ENCODE data around the gene GLI1.
"Not testable (repeated sequence)": the region's sequence is repeated elsewhere in the genome, so short reads cannot be mapped to it uniquely, and the experiment has no call there.

Gene GLI1

DNA sequence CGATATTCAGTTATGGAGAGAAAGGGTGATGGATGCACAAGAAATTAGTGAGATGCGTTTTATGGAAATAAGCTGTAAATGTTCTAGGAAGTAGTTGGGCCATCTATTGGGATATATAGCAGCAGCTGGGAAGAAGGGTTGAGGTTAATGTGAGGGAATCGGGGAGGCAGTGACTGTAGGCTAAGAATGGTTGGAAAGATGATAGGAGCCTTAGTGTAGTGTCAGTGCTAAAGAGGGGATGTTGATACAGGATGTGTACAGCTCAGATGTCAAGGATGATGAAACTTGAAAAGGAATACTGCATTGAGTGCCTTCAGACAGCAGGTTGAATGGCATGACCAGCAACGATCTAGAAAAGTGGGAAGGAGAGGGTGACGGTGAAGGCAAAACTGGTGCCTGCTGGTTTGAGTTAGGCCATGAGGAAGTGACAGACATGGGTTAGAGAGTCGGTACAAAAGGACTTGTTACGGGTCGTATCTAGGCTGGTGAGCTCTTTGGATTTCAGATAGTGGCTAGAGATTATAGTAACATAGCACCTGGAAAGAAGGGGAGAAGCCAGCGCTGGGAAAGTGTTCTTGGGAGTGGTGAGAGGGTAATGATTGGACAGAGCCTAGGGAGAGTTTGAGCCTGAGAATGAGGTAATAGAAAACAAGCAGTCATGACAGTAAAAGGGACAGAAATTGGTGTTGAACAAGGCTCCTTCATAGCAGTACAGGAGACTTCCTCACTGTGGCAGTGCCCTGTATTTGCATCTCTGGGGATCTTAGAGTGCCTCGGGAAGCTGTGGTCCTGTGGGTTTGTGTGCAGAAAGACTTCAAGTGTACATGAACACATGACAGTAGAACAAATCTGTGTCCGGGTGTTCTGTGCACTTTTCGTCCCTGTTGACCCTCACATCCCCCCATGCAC is 37.9 kb downstream of the GLI1 start:
- DNase-seq (ENCODE audit: low spot score) = no peak

DNA sequence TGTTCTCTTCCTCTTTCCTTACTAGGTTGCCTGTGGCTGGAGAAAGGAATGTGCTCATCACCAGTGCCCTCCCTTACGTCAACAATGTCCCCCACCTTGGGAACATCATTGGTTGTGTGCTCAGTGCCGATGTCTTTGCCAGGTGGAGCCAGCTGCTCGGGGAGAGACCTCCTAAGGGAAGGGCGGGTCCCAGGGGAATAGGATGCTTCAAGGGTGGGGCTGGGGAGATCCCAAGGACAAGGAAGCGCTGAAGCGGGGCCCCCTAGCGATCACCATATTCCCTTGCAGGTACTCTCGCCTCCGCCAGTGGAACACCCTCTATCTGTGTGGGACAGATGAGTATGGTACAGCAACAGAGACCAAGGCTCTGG is 38.5 kb downstream of the GLI1 start:
- no peak for DNase-seq (ENCODE audit: low spot score)

DNA sequence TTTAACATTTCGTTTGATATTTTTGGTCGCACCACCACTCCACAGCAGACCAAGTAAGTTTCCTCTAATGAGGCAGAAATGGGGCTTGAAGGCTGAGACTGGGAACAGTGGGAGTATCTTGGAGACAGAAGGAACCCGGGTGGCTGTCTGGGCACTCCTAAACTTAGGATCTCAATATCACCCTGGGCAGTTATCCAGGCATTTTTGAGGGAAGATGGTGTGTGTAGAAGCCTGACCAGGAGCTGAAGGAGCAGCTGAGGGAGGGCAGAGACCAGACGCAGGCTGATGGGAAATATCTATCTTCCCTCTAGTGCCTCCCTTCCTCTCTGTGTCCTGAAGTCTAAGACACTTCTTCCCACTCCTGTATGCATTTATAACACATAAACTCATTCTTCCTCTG is 39.0 kb downstream of the GLI1 start:
- DNase-seq (ENCODE audit: low spot score) = no peak

DNA sequence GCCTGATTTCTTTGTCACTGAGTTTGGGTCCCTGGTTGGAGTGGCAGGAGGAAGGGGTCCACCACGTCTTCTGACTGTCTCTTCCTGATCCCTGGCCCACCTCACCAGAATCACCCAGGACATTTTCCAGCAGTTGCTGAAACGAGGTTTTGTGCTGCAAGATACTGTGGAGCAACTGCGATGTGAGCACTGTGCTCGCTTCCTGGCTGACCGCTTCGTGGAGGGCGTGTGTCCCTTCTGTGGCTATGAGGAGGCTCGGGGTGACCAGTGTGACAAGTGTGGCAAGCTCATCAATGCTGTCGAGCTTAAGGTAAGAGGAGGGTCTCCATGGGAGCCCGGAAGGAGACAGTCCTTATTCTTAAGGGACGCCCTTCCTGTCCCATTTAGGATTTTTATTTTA is 40.6 kb downstream of the GLI1 start:
- no peak for DNase-seq (ENCODE audit: low spot score)

DNA sequence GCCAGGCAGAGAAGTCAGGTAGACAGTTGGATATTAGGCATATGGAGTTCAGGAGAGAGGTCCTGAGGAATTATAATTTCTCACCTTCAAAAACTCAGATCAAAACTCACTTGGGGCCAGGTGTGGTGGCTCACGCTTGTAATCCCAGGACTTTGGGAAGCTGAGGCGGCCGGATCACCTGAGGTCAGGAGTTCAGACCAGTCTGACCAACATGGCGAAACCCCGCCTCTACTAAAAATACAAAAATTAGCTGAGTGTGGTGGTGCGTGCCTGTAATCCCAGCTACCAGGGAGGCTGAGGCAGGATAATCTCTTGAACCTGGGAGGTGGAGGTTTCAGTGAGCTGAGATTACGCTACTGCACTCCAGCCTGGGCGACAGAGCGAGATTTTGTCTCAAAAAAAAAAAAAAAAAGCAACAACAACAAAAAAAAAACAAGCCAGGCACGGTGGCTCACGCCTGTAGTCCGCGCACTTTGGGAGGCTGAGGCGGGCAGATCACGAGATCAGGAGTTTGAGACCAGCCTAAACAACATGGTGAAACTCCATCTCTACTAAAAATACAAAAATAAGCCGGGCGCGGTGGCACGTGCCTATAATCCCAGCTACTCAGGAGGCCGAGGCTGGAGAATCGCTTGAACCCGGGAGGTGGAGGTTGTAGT is 42.9 kb downstream of the GLI1 start:
- DNase-seq (ENCODE audit: low spot score) = not testable (repeated sequence)

DNA sequence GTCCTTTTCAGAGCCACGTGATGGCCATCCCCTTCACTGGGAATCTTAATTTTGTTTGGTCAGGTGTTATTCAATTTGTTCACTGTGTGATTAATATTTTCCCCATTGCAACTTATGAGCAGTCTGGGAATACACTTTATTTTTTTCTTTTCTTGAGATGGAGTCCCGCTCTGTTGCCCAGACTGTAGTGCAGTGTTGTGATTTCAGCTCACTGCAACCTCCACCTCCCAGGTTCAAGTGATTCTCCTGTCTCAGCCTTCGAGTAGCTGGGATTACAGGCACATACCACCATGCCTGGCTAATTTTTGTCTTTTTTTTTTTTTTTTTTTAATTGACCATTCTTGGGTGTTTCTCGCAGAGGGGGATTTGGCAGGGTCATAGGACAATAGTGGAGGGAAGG is 47.0 kb downstream of the GLI1 start:
- not testable (repeated sequence) for DNase-seq (ENCODE audit: low spot score)

DNA sequence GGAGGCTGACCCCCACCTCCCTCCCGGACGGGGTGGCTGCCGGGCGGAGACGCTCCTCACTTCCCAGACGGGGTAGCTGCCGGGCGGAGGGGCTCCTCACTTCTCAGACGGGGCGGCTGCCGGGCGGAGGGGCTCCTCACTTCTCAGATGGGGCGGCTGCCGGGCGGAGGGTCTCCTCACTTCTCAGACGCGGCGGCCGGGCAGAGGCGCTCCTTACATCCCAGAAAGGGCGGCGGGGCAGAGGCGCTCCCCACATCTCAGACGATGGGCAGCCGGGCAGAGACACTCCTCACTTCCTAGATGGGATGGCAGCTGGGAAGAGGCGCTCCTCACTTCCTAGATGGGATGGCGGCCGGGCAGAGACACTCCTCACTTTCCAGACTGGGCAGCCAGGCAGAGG is 48.2 kb downstream of the GLI1 start:
- DNase-seq (ENCODE audit: low spot score) = not testable (repeated sequence)

DNA sequence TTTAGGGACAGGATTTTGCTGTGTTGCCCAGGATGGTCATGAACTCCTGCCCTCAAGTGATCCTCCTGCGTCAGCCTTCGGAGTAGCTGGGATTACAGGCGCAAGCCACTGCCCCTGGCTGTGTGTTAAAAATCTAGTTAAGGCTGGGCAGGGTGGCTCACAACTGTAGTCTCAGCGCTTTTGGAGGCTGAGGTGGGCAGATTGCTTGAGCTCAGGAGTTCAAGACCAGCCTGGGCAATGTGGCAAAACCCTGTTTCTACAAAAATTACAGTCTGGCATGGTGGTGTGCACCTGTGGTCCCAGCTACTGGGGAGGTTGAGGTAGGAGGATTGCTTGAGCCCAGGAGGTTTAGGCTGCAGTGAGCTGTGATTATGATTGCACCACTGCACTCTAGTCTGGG is 51.6 kb downstream of the GLI1 start:
- no peak for DNase-seq (ENCODE audit: low spot score)

DNA sequence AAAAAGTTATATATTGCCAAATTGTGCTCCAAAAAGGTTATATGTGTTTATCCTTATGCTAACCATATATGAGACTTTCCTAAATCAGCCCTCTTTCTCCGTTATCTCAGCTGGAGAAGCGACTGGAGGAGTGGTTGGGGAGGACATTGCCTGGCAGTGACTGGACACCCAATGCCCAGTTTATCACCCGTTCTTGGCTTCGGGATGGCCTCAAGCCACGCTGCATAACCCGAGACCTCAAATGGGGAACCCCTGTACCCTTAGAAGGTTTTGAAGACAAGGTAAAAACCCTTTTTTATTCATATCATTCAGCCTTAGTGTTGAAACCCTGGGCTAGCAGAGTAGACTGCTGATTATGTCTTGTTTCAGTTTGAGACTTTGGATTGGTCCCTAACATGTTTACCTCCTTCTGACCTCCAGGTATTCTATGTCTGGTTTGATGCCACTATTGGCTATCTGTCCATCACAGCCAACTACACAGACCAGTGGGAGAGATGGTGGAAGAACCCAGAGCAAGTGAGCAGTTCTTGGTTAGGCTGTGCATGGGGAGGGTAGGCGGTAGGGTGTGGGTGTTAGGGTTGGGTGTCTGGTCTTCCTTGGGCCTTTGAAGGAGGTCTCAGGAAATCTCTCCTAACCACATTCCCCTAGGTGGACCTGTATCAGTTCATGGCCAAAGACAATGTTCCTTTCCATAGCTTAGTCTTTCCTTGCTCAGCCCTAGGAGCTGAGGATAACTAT is 52.2 kb downstream of the GLI1 start:
- no peak for DNase-seq (ENCODE audit: low spot score)

DNA sequence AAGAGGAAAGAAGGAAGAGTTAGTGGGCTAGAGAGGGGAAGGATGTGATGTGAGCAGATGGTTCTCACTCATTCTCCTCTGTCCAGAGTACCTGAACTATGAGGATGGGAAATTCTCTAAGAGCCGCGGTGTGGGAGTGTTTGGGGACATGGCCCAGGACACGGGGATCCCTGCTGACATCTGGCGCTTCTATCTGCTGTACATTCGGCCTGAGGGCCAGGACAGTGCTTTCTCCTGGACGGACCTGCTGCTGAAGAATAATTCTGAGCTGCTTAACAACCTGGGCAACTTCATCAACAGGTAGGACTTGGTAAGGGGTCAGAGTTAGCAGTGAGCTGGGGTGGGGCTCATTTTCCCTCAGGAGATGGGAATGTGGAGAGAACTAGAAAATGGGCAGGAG is 53.1 kb downstream of the GLI1 start:
- DNase-seq (ENCODE audit: low spot score) = no peak

DNA sequence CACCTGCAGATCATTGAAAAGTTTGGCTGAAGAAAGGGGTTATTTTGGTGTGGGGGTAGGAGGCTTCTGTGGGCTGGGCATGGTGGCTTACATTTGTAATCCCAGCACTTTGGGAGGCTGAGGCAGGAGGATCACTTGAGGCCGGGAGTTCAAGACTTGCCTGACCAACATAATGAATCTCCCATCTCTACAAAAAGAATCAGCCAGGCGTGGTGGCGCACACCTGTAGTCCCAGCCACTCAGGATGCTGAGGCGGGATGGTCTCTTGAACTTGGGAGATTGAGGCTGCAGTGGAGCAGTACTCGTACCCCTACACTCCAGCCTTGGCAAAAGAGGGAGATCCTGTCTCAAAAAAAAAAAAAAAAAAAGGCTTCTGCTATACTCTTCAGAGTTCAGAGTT is 53.7 kb downstream of the GLI1 start:
- no peak for DNase-seq (ENCODE audit: low spot score)

DNA sequence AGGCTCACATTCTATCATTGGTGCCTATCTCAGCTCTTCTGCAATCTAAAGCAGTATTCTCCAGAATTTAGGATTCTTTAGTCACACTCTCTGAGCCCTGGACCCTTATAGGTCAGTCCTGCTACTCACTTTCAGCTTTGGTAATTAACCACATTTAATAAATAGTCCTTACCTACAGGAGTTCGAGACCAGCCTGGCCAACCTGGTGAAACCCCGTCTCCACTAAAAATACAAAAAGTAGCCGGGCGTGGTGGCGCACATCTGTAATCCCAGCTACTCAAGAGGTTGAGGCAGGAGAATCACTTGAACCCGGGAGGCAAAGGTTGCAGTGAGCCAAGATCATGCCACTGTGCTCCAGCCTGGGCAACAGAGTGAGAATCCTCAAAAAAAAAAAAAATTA is 54.1 kb downstream of the GLI1 start:
- DNase-seq (ENCODE audit: low spot score) = not testable (repeated sequence)

DNA sequence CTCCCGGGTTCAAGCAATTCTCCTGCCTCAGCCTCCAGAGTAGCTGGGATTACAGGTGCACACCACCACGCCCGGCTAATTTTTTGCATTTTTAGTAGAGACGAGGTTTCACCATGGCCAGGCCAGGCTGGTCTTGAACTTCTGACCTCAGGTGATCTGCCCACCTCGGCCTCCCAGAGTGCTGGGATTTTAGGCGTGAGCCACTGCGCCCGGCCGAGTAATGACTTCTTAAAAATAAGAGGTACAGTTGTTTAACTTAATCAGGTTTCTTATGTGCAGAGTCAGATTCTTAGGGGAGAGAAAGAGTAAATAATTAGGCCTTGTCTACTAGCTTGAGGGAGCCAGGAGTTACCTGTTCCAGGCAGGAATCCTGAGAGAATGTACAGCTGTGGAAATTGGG is 54.7 kb downstream of the GLI1 start:
- not testable (repeated sequence) for DNase-seq (ENCODE audit: low spot score)

DNA sequence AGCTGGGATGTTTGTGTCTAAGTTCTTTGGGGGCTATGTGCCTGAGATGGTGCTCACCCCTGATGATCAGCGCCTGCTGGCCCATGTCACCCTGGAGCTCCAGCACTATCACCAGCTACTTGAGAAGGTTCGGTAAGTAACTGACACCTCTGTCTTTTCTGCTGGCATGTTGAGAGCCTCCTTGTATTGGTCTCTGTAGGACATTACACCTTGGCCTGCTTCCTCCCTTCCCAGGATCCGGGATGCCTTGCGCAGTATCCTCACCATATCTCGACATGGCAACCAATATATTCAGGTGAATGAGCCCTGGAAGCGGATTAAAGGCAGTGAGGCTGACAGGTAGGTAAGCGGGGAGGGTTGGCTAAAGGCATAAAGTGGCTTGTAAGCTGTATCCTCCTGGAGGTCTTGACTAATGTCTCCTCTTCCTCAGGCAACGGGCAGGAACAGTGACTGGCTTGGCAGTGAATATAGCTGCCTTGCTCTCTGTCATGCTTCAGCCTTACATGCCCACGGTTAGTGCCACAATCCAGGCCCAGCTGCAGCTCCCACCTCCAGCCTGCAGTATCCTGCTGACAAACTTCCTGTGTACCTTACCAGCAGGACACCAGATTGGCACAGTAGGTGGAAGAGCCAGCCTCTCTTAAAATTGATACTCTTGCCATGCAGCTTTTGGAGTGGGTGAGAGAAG is 55.3 kb downstream of the GLI1 start:
- no peak for DNase-seq (ENCODE audit: low spot score)

DNA sequence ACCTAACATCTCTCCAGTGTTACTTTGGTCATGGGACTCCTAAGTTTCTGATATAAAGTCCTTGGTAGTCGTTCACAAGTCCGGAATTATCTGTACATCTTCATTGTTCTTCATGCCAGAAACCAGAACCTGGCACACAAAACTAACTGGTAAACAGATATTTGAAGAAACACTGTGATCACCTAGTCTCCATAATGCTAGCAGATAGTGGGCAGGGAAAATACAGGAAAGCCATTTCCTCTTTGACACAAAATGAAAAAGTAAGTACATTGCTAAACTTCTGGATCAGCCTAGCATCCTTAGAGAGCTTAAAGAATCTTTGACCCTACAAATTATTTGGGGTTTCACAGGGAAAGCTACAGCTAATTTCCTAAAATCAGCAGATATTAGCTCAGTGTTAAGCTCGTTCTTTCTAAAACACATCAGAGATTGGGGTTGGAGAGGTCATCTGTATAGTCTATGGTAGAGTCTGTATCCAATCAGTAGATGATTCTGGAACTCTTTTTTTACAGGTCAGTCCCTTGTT is 55.9 kb downstream of the GLI1 start:
- DNase-seq (ENCODE audit: low spot score) = no peak

DNA sequence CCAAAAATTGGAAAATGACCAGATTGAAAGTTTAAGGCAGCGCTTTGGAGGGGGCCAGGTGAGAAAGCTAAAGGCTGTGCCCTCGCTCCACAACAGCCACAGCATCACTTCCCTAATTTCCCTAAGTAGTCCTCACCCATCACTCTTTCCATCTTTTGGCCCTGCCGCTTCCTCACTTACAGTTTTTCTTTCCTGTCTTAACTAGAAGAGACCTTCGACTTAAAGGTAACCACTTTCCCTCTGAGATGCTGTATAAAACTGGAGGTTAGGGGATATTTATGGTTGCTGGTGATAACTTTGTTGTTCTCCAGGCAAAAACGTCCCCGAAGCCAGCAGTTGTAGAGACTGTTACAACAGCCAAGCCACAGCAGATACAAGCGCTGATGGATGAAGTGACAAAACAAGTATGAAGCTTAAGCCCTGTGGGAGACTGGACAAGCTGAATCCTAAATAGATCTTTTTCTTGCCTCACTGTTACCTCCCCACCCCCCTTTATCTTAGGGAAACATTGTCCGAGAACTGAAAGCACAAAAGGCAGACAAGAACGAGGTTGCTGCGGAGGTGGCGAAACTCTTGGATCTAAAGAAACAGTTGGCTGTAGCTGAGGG is 56.5 kb downstream of the GLI1 start:
- DNase-seq (ENCODE audit: low spot score) = no peak

DNA sequence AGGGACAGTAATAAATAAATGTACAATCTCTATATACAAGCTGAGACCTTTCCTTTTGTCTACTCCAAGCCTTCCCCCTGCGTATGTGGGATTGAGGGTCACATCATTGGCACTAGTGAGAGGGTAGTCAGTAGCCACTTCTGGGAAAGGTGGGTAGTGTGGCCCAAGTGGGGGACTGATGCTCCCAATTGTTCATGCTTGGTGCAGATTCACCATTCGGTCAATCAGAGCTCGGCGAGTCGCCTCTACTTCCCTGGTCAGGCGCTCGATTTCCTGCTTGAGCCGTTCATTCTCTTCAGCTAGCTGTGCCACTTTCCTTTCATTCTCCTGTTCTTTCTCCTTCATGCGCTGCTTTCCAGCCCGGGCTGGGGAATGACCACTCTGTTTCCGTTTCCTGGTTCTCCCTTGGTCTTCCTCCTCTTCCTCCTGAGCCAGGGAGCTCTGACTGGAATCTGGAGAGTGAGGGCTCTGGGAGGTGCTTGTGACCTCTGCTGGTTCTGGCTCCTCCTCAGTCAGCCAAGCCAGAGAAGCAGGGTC is 57.1 kb downstream of the GLI1 start:
- DNase-seq (ENCODE audit: low spot score) = no peak

DNA sequence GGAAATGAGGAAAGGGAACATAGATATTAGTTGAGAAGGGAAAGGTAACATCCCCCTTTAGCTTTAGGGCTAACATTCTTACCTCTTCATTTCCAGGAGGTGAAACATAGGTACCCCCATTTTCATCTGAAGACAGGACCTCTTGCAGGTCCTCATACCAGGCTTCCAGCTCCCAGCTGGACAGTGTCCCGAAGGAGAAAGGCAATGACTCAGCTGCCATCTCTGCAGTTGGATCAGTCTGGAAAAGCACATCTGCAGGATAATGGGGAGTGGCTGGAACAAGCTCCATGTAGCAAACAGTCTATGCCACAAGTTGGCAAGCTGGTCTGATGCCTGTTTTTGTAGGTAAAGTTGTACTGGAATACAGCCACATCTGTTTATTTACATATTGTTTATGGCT is 57.6 kb downstream of the GLI1 start:
- no peak for DNase-seq (ENCODE audit: low spot score)

DNA sequence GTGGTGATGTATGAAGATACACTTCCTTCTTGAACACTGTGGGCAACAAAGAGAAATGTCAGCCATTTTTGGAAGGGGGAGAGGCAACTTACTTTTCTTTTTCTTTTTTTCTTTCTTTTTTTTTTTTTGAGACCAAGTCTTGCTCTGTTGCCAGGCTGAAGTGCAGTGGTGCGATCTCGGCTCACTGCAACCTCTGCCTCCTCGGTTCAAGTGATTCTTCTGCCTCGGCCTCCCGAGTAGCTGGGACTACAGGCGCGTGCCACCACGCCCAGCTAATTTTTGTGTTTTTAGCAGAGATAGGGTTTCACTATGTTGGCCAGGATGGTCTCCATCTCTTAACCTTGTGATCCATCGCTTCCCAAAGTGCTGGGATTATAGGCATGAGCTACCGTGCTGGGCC is 58.1 kb downstream of the GLI1 start:
- DNase-seq (ENCODE audit: low spot score) = not testable (repeated sequence)

DNA sequence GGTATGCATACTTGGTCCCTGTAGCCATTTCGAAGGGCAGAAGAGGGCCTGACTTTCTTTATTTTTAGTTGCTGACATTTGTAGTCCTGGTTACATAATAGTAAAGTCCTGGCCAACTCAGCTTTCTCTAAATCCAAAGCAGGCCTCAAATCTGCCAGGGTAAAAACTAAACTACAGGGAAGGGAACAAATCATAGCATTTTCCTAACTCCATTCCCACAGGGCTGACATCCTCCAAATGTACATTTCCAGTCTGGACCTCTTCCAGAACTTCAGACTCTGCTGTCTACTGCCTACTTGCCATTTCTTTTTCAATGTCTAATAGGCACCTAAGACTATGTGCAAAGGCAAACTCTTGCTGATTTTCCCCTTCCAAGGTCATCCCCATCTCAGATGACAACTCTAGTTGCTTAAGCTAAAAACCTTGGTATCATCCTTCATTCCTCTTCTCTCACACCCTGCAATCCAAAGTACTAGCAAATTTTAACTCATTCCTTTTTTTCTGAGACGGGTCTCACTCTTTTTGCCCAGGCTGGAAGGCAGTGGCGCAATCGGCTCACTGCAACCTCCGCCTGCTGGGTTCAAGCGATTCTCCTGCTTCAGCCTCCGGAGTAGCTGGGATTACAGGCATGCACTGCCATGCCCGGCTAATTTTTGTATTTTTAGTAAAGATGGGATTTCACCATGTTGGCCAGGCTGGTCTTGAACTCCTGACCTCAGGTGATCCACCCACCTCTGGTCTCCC is 58.8 kb downstream of the GLI1 start:
- DNase-seq (ENCODE audit: low spot score) = no peak
